Esophagus muscularis mucosa (tissue), 4 donors: Measurements from ENCODE around the gene FRRS1L.

Source experiments
- CTCF ChIP-seq, 3 experiments: fragments of 200-600 bp in 2 of 3; fragments of 450-650 bp in 1 of 3; sonication (generic) in 2 of 3; IDR thresholded peaks; one replicate each; pipeline ENCODE4 v1.5.1; 2017 to 2019; ENCODE audit warnings: antibody characterized with exemption in 3 of 3, mild to moderate bottlenecking in 2 of 3, moderate library complexity in 1 of 3
- EP300 ChIP-seq: sonication (generic); formaldehyde crosslinking; IDR thresholded peaks from one replicate; pipeline ENCODE4 v1.6.1; 2017; ENCODE audit warnings: antibody characterized with exemption
- POLR2A ChIP-seq: fragments of 450-650 bp; IDR thresholded peaks from one replicate; pipeline ENCODE4 v1.6.1; 2017; ENCODE audit warnings: antibody characterized with exemption, moderate library complexity, mild to moderate bottlenecking, low read depth
- POLR2AphosphoS5 ChIP-seq, 2 donors: sonication (generic); formaldehyde crosslinking; IDR thresholded peaks; one replicate each; pipeline ENCODE4 v1.6.1; 2017; ENCODE audit warnings: antibody characterized with exemption in 2 of 2

- TF ChIP-seq POLR2A (no peak), CTCF (IDR thresholded peaks at IDR 0.05) (no peak), POLR2AphosphoS5 (IDR thresholded peaks at IDR 0.05) (peak in 1 of 2 donors; percentile 11), EP300 (no peak)
These were observed 51.0 kb downstream of the FRRS1L start for GRCh38 chr9:109115931-109116526.
